Stimulated activated CD4-positive, alpha-beta T cell treated with anti-CD3 and anti-CD28 coated beads, Interleukin-2, amount 100 ng/mL, for 4 hours (primary cell): ENCODE results near the gene DR1.
A peak's percentile ranks its signal among the peaks of the same experiment; 100 is the strongest.

ENCODE experiments used
- DNase-seq: peaks from one replicate; pipeline ENCODE4 v3.0.0-alpha.2; 2020; ENCODE audit warnings: low read depth

The DR1 gene

GRCh38 chr1:93345633-93346420 lies at the start of gene DR1:
TSS of gene DR1 (plus strand) at chr1:93345907. CDS start at chr1:93346646, 739 bp downstream.
- peak; percentile 88 for DNase-seq

- no peak for DNase-seq
These were observed 49.1 kb upstream of the DR1 start for GRCh38 chr1:93296555-93297154.

- no peak for DNase-seq
These were observed 44.6 kb upstream of the DR1 start for GRCh38 chr1:93301131-93301530.

GRCh38 chr1:93302078-93302477 lies 43.6 kb upstream of the DR1 start:
- no peak for DNase-seq

- DNase-seq = peak; percentile 36
These were observed 41.0 kb upstream of the DR1 start for GRCh38 chr1:93304716-93305138.

- DNase-seq = no peak
These were observed 38.8 kb upstream of the DR1 start for GRCh38 chr1:93306920-93307319.

GRCh38 chr1:93313026-93313425 lies 32.7 kb upstream of the DR1 start:
- DNase-seq = no peak

GRCh38 chr1:93317207-93317606 lies 28.5 kb upstream of the DR1 start:
- DNase-seq = no peak

- DNase-seq = no peak
These were observed 27.8 kb upstream of the DR1 start for GRCh38 chr1:93317943-93318342.

- DNase-seq = no peak
These were observed 24.0 kb upstream of the DR1 start for GRCh38 chr1:93321720-93322119.

GRCh38 chr1:93322349-93322748 lies 23.4 kb upstream of the DR1 start:
- no peak for DNase-seq

GRCh38 chr1:93323185-93323820 lies 22.4 kb upstream of the DR1 start:
- DNase-seq = no peak

GRCh38 chr1:93324486-93325464 lies 20.9 kb upstream of the DR1 start:
- no peak for DNase-seq

GRCh38 chr1:93328809-93329760 lies 16.6 kb upstream of the DR1 start:
- no peak for DNase-seq

GRCh38 chr1:93330196-93330595 lies 15.5 kb upstream of the DR1 start:
- DNase-seq = no peak

- DNase-seq = no peak
These were observed 15.1 kb upstream of the DR1 start for GRCh38 chr1:93330617-93331016.

- no peak for DNase-seq
These were observed 14.3 kb upstream of the DR1 start for GRCh38 chr1:93331412-93331811.

- no peak for DNase-seq
These were observed 13.3 kb upstream of the DR1 start for GRCh38 chr1:93332368-93332767.

GRCh38 chr1:93338387-93339146 lies 7.1 kb upstream of the DR1 start:
- DNase-seq = no peak

- DNase-seq = no peak
These were observed 6.5 kb upstream of the DR1 start for GRCh38 chr1:93339171-93339697.
